ENCODE data around the gene CLDN11.

The CLDN11 gene

DNA sequence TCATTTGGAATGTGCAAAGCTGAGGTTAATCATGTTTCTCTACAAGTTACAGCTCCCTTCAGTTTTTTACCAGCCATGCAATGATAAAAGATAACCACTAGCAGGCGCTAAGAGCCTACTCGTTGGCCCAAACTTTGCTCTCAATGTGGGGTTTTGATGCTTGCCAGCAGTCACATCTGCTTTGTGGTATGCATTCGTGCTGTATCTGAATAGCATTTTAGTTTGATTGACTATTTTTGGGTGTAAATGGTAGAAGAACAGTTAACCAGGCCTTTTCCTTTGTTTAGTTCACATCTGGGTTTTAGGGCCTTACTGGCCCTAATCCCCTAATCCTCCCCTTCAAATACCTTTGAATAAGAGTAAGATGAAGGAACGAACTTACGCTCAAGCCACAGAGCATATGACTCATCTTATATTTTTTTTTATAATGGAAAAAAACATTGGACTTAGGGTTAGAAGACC lies 4.4 kb upstream of the CLDN11 start:
- no peak overlapping the region for H3K9ac ChIP-seq (ENCODE audit: low read depth, low read length)
- H3K9me3 ChIP-seq (ENCODE audit: insufficient read depth, low read depth, low read length), result no peaks in the 10 kb centered on the region
- H3K4me3 ChIP-seq (ENCODE audit: low read length), result no peak overlapping the region
- H3K36me3 ChIP-seq (ENCODE audit: insufficient read depth, low read length), result no peaks in the 10 kb centered on the region
- peaks cover 26% of the 10 kb centered on the region for H3K27me3 ChIP-seq (ENCODE audit: insufficient read depth, low read length)
- WGBS, result 11% methylated on average over 3 of the region's 5 CpGs
- H3K4me1 ChIP-seq (ENCODE audit: insufficient read depth, low read length), result no peaks in the 10 kb centered on the region
- no peak overlapping the region for H3K27ac ChIP-seq (ENCODE audit: low read depth, low read length)

DNA sequence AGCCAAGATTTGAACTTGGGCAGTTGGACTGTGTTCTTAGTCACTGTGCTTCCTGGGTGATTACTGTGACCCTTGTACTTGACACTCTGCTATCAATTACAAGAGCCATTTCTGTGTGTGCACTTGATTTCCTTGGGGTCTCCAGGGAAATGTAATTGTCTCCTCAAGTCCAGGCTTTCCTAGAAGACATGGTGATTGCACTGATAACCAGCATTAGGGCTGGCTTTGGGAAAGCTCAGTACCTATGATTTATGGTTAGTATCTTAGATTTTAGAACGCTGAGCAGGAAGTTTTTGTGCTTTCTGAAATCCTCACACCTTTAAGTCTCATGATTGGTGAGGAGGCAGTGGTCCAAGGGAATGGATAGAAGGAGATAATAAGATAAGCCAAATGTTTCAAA lies 1.6 kb upstream of the CLDN11 start:
- Histone ChIP-seq H3K9me3 (ENCODE audit: insufficient read depth, low read depth, low read length) (no peaks in the 10 kb centered on the region), H3K4me3 (ENCODE audit: low read length) (no peak overlapping the region), H3K4me1 (ENCODE audit: insufficient read depth, low read length) (peaks cover 6% of the 10 kb centered on the region), H3K27me3 (ENCODE audit: insufficient read depth, low read length) (peaks cover 46% of the 10 kb centered on the region), H3K27ac (ENCODE audit: low read depth, low read length) (no peak overlapping the region), H3K36me3 (ENCODE audit: insufficient read depth, low read length) (no peaks in the 10 kb centered on the region), H3K9ac (ENCODE audit: low read depth, low read length) (no peak overlapping the region)
- 67% methylated on average over 1 of the region's 1 CpG for WGBS

DNA sequence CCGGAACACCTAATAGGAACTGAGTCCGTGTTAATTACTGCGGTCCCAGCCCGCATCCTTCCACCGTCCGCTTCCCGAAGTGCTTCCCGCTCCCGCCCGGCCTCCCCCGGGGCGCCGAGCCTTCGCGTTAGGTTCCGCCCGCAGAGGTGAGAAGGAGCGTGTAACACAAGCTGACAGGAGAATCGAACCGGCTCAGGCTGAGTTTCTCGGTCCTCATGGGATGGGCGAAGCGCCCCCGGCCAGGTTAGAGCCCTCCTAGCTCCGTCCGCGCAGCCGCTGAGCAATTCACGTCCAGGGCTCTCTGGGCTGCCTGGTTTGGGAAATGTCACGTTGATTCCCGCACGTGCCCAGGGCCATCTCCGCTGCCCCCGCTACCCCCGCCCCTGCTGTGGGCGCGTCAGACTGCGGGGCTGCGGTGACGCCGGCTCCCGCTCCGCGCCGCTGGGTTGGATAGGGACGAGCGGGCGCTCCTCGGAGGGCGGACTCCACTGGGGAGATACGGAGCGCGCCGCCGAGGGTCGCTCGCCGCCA lies 954 bp downstream of the CLDN11 start:
- Histone ChIP-seq H3K9me3 (ENCODE audit: insufficient read depth, low read depth, low read length) (no peaks in the 10 kb centered on the region), H3K27me3 (ENCODE audit: insufficient read depth, low read length) (peaks cover 46% of the 10 kb centered on the region), H3K9ac (ENCODE audit: low read depth, low read length) (no peak overlapping the region), H3K4me3 (ENCODE audit: low read length) (peak overlapping the region; percentile 55), H3K4me1 (ENCODE audit: insufficient read depth, low read length) (peaks cover 6% of the 10 kb centered on the region), H3K27ac (ENCODE audit: low read depth, low read length) (no peak overlapping the region), H3K36me3 (ENCODE audit: insufficient read depth, low read length) (no peaks in the 10 kb centered on the region)
- WGBS, result 90% methylated on average over 58 of the region's 58 CpGs

DNA sequence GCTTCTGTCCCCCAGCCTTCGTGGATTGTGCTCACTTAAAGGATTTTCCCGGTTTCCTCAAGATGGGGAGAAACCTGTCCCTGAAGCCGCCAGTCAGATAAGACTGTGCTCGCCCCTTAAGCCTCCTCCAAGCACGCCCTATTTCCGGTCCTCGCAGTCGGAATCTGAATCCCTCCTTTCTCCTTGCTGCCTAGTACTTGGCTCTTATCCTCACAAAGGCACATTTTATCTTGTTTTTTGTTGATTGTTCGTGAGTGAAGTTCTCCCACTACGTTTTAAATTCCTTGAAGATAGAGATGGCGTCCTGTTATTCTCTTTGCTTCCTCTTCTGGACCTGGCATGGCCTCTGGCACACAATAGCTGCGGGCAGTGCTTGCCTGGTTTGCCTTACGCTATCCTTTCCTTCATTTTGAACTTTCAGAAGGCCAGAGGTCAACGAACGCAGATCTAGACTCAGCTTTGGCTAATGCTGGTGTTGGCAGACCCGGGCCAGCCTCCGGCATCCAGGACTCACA lies 1.7 kb downstream of the CLDN11 start:
- Histone ChIP-seq H3K27me3 (ENCODE audit: insufficient read depth, low read length) (peaks cover 46% of the 10 kb centered on the region), H3K9ac (ENCODE audit: low read depth, low read length) (no peak overlapping the region), H3K36me3 (ENCODE audit: insufficient read depth, low read length) (no peaks in the 10 kb centered on the region), H3K4me1 (ENCODE audit: insufficient read depth, low read length) (peaks cover 6% of the 10 kb centered on the region), H3K4me3 (ENCODE audit: low read length) (peak overlapping the region; percentile 55), H3K27ac (ENCODE audit: low read depth, low read length) (no peak overlapping the region), H3K9me3 (ENCODE audit: insufficient read depth, low read depth, low read length) (no peaks in the 10 kb centered on the region)
- WGBS, result 86% methylated on average over 17 of the region's 17 CpGs

DNA sequence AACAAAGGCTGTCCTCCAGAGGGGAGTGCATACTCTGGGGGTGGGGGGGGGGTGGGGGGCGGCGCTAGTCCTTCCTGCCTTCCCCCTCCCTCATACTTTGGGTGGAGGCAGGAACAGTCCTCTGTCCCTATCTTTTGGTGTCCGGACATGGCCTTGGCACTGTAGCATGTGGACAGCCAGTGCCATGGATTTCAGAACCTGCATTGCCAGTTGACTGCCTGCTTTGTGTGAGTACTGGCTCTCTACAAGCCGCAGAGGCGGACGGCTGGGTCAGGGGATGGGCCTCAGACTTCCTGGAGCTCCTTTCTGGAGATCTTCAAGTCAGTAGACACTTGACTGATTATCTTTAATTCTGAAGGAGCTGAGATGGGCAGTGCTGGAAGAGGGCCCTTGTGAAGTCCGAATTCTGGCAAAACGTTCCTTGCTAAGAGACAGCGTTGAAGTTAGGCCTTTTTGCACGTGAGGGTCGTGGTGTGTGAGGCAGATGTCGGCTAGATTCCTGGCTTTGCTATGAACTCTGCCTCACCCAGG lies 2.5 kb downstream of the CLDN11 start:
- peaks cover 46% of the 10 kb centered on the region for H3K27me3 ChIP-seq (ENCODE audit: insufficient read depth, low read length)
- no peak overlapping the region for H3K9ac ChIP-seq (ENCODE audit: low read depth, low read length)
- H3K4me1 ChIP-seq (ENCODE audit: insufficient read depth, low read length), result peaks cover 6% of the 10 kb centered on the region
- no peak overlapping the region for H3K27ac ChIP-seq (ENCODE audit: low read depth, low read length)
- 79% methylated on average over 10 of the region's 12 CpGs for WGBS
- H3K9me3 ChIP-seq (ENCODE audit: insufficient read depth, low read depth, low read length), result no peaks in the 10 kb centered on the region
- H3K4me3 ChIP-seq (ENCODE audit: low read length), result no peak overlapping the region
- H3K36me3 ChIP-seq (ENCODE audit: insufficient read depth, low read length), result no peaks in the 10 kb centered on the region

DNA sequence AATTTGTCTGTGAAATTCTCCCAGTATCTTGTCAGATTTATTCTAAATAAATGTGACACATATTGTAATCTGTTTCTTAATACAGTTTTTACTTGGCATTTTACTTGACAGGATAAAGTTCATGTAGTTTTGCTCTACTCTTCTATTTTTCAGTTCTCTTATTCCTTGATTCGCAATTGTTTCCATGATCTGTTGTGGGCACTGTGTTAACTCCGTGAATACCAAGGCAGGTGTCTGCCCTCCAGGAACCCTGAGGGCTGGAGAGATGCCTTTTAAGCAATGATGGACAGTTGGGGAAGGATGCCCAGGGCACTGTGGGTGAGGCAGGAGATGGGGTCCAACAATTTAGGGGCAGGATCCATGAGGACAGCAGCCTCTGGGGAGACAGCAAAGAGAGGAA lies 3.1 kb downstream of the CLDN11 start:
- no peak overlapping the region for H3K4me3 ChIP-seq (ENCODE audit: low read length)
- H3K27me3 ChIP-seq (ENCODE audit: insufficient read depth, low read length), result peaks cover 45% of the 10 kb centered on the region
- 93% methylated on average over 2 of the region's 2 CpGs for WGBS
- H3K9me3 ChIP-seq (ENCODE audit: insufficient read depth, low read depth, low read length), result no peaks in the 10 kb centered on the region
- no peak overlapping the region for H3K27ac ChIP-seq (ENCODE audit: low read depth, low read length)
- peaks cover 6% of the 10 kb centered on the region for H3K4me1 ChIP-seq (ENCODE audit: insufficient read depth, low read length)
- H3K36me3 ChIP-seq (ENCODE audit: insufficient read depth, low read length), result no peaks in the 10 kb centered on the region
- H3K9ac ChIP-seq (ENCODE audit: low read depth, low read length), result no peak overlapping the region

DNA sequence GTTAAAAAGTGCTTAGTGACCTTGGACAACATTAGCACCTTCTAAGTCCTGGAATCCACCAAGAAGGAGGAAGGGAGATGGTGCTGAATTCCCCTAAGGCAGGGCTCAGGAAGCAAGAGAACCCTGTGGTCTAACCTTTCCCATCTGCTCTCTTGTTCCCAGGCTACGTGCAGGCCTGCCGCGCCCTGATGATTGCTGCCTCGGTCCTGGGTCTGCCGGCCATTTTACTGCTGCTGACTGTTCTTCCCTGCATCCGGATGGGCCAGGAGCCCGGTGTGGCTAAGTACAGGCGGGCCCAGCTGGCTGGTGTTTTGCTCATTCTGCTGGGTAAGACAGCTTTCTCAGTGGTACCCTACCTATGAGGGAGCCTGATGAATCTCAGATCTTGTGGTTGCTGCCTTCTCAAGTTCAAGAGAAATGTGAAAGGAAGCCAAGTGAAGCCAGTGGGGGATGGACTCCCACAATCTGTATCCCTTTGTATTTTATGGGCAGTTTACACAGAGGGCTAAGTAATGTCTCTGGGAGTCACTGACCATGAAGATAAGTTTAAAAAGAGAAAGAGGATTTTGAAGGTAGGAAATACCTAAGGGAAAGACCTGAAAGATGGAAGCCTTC lies 4.4 kb downstream of the CLDN11 start:
- Histone ChIP-seq H3K4me1 (ENCODE audit: insufficient read depth, low read length) (peaks cover 6% of the 10 kb centered on the region), H3K9ac (ENCODE audit: low read depth, low read length) (no peak overlapping the region), H3K9me3 (ENCODE audit: insufficient read depth, low read depth, low read length) (no peaks in the 10 kb centered on the region), H3K4me3 (ENCODE audit: low read length) (no peak overlapping the region), H3K36me3 (ENCODE audit: insufficient read depth, low read length) (no peaks in the 10 kb centered on the region), H3K27ac (ENCODE audit: low read depth, low read length) (no peak overlapping the region), H3K27me3 (ENCODE audit: insufficient read depth, low read length) (peaks cover 32% of the 10 kb centered on the region)
- 93% methylated on average over 8 of the region's 8 CpGs for WGBS

DNA sequence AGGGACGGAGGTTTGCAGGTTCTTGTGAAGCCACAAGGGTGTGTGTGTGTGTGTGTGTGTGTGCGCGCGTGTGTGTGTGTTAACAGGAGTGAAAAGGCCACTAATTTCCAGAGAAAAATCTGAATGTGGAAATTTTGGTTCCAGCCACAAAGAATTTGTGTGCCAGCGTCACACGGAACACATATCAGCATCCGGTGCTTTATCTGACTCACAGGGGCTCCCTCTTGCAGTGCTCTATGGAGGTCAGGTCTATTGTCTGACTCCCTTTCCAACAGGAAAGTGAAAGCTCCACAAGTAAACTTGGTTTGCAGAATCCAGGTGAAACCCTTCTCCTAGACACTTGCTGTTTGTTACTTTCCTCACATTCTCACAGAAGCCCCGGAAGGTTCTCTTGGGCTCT lies 6.2 kb downstream of the CLDN11 start:
- peaks cover 14% of the 10 kb centered on the region for H3K27me3 ChIP-seq (ENCODE audit: insufficient read depth, low read length)
- H3K36me3 ChIP-seq (ENCODE audit: insufficient read depth, low read length), result no peaks in the 10 kb centered on the region
- H3K4me3 ChIP-seq (ENCODE audit: low read length), result no peak overlapping the region
- peaks cover 7% of the 10 kb centered on the region for H3K4me1 ChIP-seq (ENCODE audit: insufficient read depth, low read length)
- WGBS, result 77% methylated on average over 7 of the region's 8 CpGs
- H3K9me3 ChIP-seq (ENCODE audit: insufficient read depth, low read depth, low read length), result no peaks in the 10 kb centered on the region
- no peak overlapping the region for H3K9ac ChIP-seq (ENCODE audit: low read depth, low read length)
- H3K27ac ChIP-seq (ENCODE audit: low read depth, low read length), result no peak overlapping the region

DNA sequence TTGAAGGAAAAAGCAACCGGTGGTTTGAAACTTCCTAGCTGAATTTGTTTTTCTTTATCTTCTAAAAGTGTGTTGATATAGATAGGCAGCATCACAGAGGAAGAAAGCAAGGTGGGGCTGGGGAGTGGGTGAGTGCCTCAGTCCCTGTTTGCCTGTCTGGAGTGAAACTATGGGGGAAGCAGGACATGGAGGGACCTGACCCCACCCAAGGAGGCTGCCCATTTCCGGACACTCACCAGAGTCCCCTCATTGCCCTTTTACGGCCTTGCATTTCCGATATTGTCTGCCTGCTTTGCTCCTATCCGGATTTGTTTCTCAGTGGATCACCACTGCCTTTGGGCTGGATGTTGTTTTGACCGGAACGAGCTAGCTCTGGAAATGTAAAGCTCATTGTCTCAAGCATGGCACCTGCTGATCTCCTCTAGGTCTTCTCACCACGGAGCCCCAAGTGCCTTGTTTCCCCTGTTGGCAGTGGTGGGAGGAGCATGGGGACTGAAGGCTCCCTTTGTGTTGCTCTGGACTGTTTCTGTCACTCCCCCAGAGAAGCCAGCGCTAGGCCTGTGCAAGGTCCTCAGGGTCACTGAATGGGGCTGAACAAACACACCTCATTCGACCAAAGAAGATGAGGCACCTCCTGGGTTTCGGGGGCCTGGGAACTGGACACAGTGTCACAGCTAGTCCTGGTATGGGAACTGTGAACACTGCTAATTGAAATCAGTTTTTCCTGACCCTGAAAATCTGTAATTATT lies 7.0 kb downstream of the CLDN11 start:
- H3K27me3 ChIP-seq (ENCODE audit: insufficient read depth, low read length), result peaks cover 6% of the 10 kb centered on the region
- peaks cover 8% of the 10 kb centered on the region; the same call in 1 of the 2 replicates for H3K4me1 ChIP-seq (ENCODE audit: insufficient read depth, low read length)
- no peak overlapping the region for H3K9ac ChIP-seq (ENCODE audit: low read depth, low read length)
- WGBS, result 53% methylated on average over 11 of the region's 11 CpGs
- peak overlapping the region; percentile 7; the same call in 1 of the 2 replicates for H3K27ac ChIP-seq (ENCODE audit: low read depth, low read length)
- H3K4me3 ChIP-seq (ENCODE audit: low read length), result no peak overlapping the region
- no peaks in the 10 kb centered on the region for H3K36me3 ChIP-seq (ENCODE audit: insufficient read depth, low read length)
- no peaks in the 10 kb centered on the region for H3K9me3 ChIP-seq (ENCODE audit: insufficient read depth, low read depth, low read length)

DNA sequence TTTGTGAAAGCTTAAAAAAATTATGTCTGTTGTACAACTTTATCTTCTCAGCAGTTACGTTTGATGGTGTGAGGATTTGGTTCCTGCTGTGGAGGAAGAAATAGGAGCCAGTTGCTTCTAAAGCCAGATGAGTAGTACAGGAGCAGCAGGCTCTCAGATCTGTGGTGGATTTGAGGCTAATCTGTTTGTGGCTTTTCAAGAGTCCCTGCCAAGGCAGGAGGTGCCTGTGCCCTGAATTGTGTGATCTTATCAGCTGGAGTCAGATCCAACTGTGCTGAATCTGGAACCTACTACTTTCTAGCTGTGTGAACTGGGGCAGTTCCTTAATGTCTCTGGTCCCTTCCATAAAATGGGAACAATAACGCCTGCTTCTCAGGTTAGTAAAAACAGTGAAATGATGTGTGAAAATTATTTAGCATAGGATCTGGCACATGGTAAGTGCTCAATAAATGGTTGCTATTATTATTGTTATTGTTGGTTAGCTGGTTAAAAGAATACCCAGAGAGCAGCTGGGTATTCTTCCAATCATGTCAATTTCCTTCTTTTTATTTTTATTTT lies 7.7 kb downstream of the CLDN11 start:
- peak overlapping the region; percentile 7; the same call in 1 of the 2 replicates for H3K27ac ChIP-seq (ENCODE audit: low read depth, low read length)

DNA sequence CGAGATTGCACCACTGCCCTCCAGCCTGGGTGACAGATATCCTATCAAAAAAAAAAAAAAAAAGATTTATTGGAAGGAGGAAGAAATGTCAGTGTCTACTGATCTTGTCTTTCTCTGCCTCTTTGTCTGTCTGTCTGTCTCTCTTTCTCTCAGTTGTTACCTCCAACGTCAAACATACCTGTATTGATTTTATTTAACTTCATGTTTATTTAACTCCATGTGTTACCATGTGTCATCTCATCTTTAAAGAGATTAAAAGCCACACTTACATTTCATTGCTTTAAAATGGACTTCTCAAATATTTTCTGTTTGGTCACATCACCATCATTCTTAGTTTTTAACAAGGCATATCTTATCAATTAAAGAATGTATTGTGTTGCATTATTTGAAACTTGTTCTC lies 9.4 kb downstream of the CLDN11 start:
- no peaks in the 10 kb centered on the region for H3K36me3 ChIP-seq (ENCODE audit: insufficient read depth, low read length)
- no peak overlapping the region for H3K27ac ChIP-seq (ENCODE audit: low read depth, low read length)
- H3K9me3 ChIP-seq (ENCODE audit: insufficient read depth, low read depth, low read length), result no peaks in the 10 kb centered on the region
- no peak overlapping the region for H3K9ac ChIP-seq (ENCODE audit: low read depth, low read length)
- WGBS, result 95% methylated on average over 2 of the region's 2 CpGs
- 0 out of 2 replicates have a peak, but pooled peaks cover 6% of the 10 kb centered on the region for H3K4me1 ChIP-seq (ENCODE audit: insufficient read depth, low read length)
- no peaks in the 10 kb centered on the region for H3K27me3 ChIP-seq (ENCODE audit: insufficient read depth, low read length)
- no peak overlapping the region for H3K4me3 ChIP-seq (ENCODE audit: low read length)

More for the DNA sequence above, 7.7 kb downstream of the CLDN11 start:
- H3K9ac ChIP-seq (ENCODE audit: low read depth, low read length), result no peak overlapping the region
- H3K9me3 ChIP-seq (ENCODE audit: insufficient read depth, low read depth, low read length), result no peaks in the 10 kb centered on the region
- H3K27me3 ChIP-seq (ENCODE audit: insufficient read depth, low read length), result peaks cover 1% of the 10 kb centered on the region; the same call in 1 of the 2 replicates
- WGBS, result 78% methylated on average over 2 of the region's 2 CpGs
- 0 out of 2 replicates have a peak, but pooled peaks cover 6% of the 10 kb centered on the region for H3K4me1 ChIP-seq (ENCODE audit: insufficient read depth, low read length)
- H3K36me3 ChIP-seq (ENCODE audit: insufficient read depth, low read length), result no peaks in the 10 kb centered on the region
- no peak overlapping the region for H3K4me3 ChIP-seq (ENCODE audit: low read length)

Data from HUES64 (cell line).